H1 (cell line): Measurements from ENCODE around the gene NFIC. TPM values are rescaled to one million over a fixed set of nuclear protein-coding genes. Genes with fewer than 3 reads are reported as not detected.

Source experiments
- CHD2 ChIP-seq: IDR thresholded peaks from 2 replicates; pipeline ENCODE4 v1.6.1; 2012; ENCODE audit warnings: low read length, improper control_type of control experiment
- CHD7 ChIP-seq: fragments of 300-600 bp; sonication (generic); IDR thresholded peaks from 2 replicates; pipeline ENCODE4 v1.7.1; 2012; ENCODE audit warnings: low read length, moderate library complexity, mild to moderate bottlenecking, inconsistent platforms; ENCODE audit not compliant: insufficient replicate concordance
- HDAC6 ChIP-seq: IDR thresholded peaks from one replicate; pipeline ENCODE4 v1.7.1; 2012; ENCODE audit warnings: low read depth, mild to moderate bottlenecking, inconsistent platforms, low read length, moderate library complexity
- JUN ChIP-seq: IDR thresholded peaks from 2 replicates; pipeline ENCODE4 v1.6.1; 2011; ENCODE audit warnings: low read depth, mild to moderate bottlenecking, improper control_type of control experiment, low read length
- NANOG ChIP-seq: IDR thresholded peaks from 2 replicates; pipeline ENCODE4 v1.6.1; 2011; ENCODE audit warnings: low read length, low read depth, mild to moderate bottlenecking, inconsistent platforms; ENCODE audit not compliant: insufficient read depth, poor library complexity, severe bottlenecking
- POLR2A ChIP-seq, 2 experiments: IDR thresholded peaks; 1 replicate in 1 of 2; 2 replicates in 1 of 2; pipeline ENCODE4 v1.6.1; 2011; ENCODE audit warnings: low read depth in 2 of 2, low read length in 2 of 2, mild to moderate bottlenecking in 2 of 2; ENCODE audit errors: control extremely low read depth in 1 of 2
- SAP30 ChIP-seq: fragments of 300-600 bp; sonication (generic); IDR thresholded peaks from 2 replicates; pipeline ENCODE4 v1.7.1; 2012; ENCODE audit warnings: low read length, moderate library complexity, mild to moderate bottlenecking, inconsistent platforms; ENCODE audit not compliant: insufficient read depth, insufficient replicate concordance
- TEAD4 ChIP-seq: IDR thresholded peaks from 2 replicates; pipeline ENCODE4 v1.6.1; 2012; ENCODE audit warnings: low read depth, low read length, inconsistent platforms, mixed read lengths
- YY1 ChIP-seq: IDR thresholded peaks from 2 replicates; pipeline ENCODE4 v1.6.1; 2011; ENCODE audit warnings: low read depth, mild to moderate bottlenecking, low read length
- polyA plus RNA-seq, 7 experiments: library from polyadenylated mRNA; depleted of rRNA in 3 of 7; stranded (reverse) in 5 of 7; unstranded in 2 of 7; fragments of >200 nt in 5 of 7; fragments of 200-250 nt in 2 of 7; gene quantifications; 1 replicate in 5 of 7; 2 replicates in 1 of 7; 4 replicates in 1 of 7; pipeline versions ENCODE4 v1.2.1 to v1.2.3, GENCODE V29; 2011 to 2013; ENCODE audit warnings: missing spikeins in 2 of 7, mixed read lengths in 2 of 7
- total RNA-seq: library from RNA; stranded (reverse); fragmentation: NEBNext Ultra II Directional; extraction: Animal tissue kit (Norgen Biotek cat#: 25700); gene quantifications from 2 replicates; pipeline ENCODE4 v1.2.1, GENCODE V29; 2021

NFIC gene
- total and polyA plus RNA-seq, 2 of the 8 experiments (the other 6 are each of a cell fraction or from before 2014, with no cell fraction given): 0.56 to 3.2 TPM

GRCh38 chr19:3465552-3465951, 99.2 kb downstream of the NFIC start (continued):
- no peak for TF ChIP-seq NANOG
- TF ChIP-seq CHD2: no peak
- TF ChIP-seq YY1: no peak
- no peak for TF ChIP-seq HDAC6
- no peak for TF ChIP-seq POLR2A (IDR thresholded peaks at IDR 0.05; ENCODE audit: control extremely low read depth in 1 of 2, low read depth in 2 of 2, low read length in 2 of 2)
- no peak for TF ChIP-seq JUN
- TF ChIP-seq TEAD4: no peak
- no peak for TF ChIP-seq CHD7
- no peak for TF ChIP-seq SAP30
